PC-3 (cell line): ENCODE results near the gene ZSWIM8. TPM values are rescaled to one million over a fixed set of nuclear protein-coding genes. Genes with fewer than 3 reads are reported as not detected.

Experiments used
- ATAC-seq: fragments of 200-7000 bp; cut with Tn5 transposase; 2 replicates; pipeline ENCODE4 v1.9.1; 2020; ENCODE audit warnings: mild to moderate bottlenecking, moderate library complexity
- BruUV-seq: library from RNA; stranded (reverse); fragments of 400-500 nt; replicated peaks from 2 replicates; lab custom pipeline; 2021; lab: Mats Ljungman, UMichigan
- CTCF ChIA-PET: fragments of 300-600 bp; sonication (Branson Sonifier 250); formaldehyde crosslinking; loops from one replicate; lab custom pipeline; 2022; ENCODE audit warnings: antibody characterized with exemption; lab: Charles Lee
- POLR2A ChIA-PET: fragments of 300-600 bp; sonication (Branson Sonifier 250); formaldehyde crosslinking; loops from one replicate; lab custom pipeline; 2022; ENCODE audit warnings: antibody characterized with exemption; ENCODE audit not compliant: unreplicated experiment; lab: Charles Lee
- DNase-seq: peaks from one replicate; pipeline ENCODE4 v3.0.0-alpha.2; 2015
- H2AFZ ChIP-seq: fragments of 300-600 bp; sonication (generic); 2 replicates; pipeline ENCODE4 v1.6.0; 2016; ENCODE audit warnings: antibody characterized with exemption, low read length
- H3F3A ChIP-seq: fragments of 300-600 bp; sonication (generic); one replicate; pipeline ENCODE4 v1.6.0; 2017; ENCODE audit warnings: antibody characterized with exemption, low read length, control low read depth, mild to moderate bottlenecking; ENCODE audit not compliant: unreplicated experiment
- H3K27ac ChIP-seq: fragments of 300-600 bp; sonication (generic); 2 replicates; pipeline ENCODE4 v1.5.1; 2016; ENCODE audit warnings: mild to moderate bottlenecking, low read length
- H3K27me3 ChIP-seq: fragments of 300-600 bp; sonication (generic); 2 replicates; pipeline ENCODE4 v1.6.1; 2016; ENCODE audit warnings: low read length, mixed read lengths
- H3K36me3 ChIP-seq: fragments of 300-600 bp; sonication (generic); 2 replicates; pipeline ENCODE4 v1.6.1; 2016; ENCODE audit warnings: low read depth, mixed run types, low read length, mixed read lengths
- H3K4me1 ChIP-seq: fragments of 300-600 bp; sonication (generic); 2 replicates; pipeline ENCODE4 v1.5.1; 2016; ENCODE audit warnings: low read length; ENCODE audit not compliant: insufficient read depth
- H3K4me2 ChIP-seq: fragments of 300-600 bp; sonication (generic); 2 replicates; pipeline ENCODE4 v1.6.0; 2016; ENCODE audit warnings: low read length
- H3K4me3 ChIP-seq: fragments of 300-600 bp; sonication (generic); 2 replicates; pipeline ENCODE4 v1.5.1; 2016; ENCODE audit warnings: mild to moderate bottlenecking, low read length, mixed read lengths
- H3K79me2 ChIP-seq: fragments of 300-600 bp; sonication (generic); 2 replicates; pipeline ENCODE4 v1.6.1; 2017; ENCODE audit warnings: low read length, mixed read lengths
- H3K9ac ChIP-seq: fragments of 300-600 bp; sonication (generic); 2 replicates; pipeline ENCODE4 v1.6.0; 2016; ENCODE audit warnings: mild to moderate bottlenecking, low read length
- H3K9me2 ChIP-seq: fragments of 300-600 bp; sonication (generic); replicated peaks from 2 replicates; pipeline ENCODE4 v1.6.1; 2016; ENCODE audit warnings: mixed run types, low read length, mixed read lengths
- H3K9me3 ChIP-seq: fragments of 300-600 bp; sonication (generic); 2 replicates; pipeline ENCODE4 v1.6.1; 2016; ENCODE audit warnings: low read length, mixed read lengths
- H4K20me1 ChIP-seq: fragments of 300-600 bp; sonication (generic); 2 replicates; pipeline ENCODE4 v1.6.1; 2016; ENCODE audit warnings: low read length, mixed read lengths
- EZH2 ChIP-seq: fragments of 300-600 bp; sonication (generic); IDR thresholded peaks from one replicate; pipeline ENCODE4 v1.6.1; 2017; ENCODE audit warnings: antibody characterized with exemption, mild to moderate bottlenecking, low read length; ENCODE audit not compliant: unreplicated experiment
- EZH2phosphoT487 ChIP-seq: fragments of 300-600 bp; sonication (generic); IDR thresholded peaks from 2 replicates; pipeline ENCODE4 v1.6.1; 2018; ENCODE audit warnings: mild to moderate bottlenecking, antibody characterized with exemption, low read length, borderline replicate concordance
- intact Hi-C: fragments of 100-400 bp; cut with micrococcal nuclease; formaldehyde crosslinking; loops from 2 replicates; pipeline ENCODE4 v1.9.0; 2023
- total RNA-seq: library from RNA; depleted of rRNA; stranded (reverse); fragments of >200 nt; gene quantifications from 2 replicates; pipeline ENCODE4 v1.2.3, GENCODE V29; 2014
- TF ChIP-seq, protein P1 (sequence below): fragments of 300-600 bp; sonication (generic); conservative IDR thresholded peaks from 2 replicates; pipeline ENCODE4 v1.5.1; 2017; ENCODE audit warnings: antibody characterized with exemption, low read depth, mild to moderate bottlenecking, low read length

ZSWIM8 gene
- total RNA-seq, 1 experiment from 2014 or later, result 152 TPM

DNA sequence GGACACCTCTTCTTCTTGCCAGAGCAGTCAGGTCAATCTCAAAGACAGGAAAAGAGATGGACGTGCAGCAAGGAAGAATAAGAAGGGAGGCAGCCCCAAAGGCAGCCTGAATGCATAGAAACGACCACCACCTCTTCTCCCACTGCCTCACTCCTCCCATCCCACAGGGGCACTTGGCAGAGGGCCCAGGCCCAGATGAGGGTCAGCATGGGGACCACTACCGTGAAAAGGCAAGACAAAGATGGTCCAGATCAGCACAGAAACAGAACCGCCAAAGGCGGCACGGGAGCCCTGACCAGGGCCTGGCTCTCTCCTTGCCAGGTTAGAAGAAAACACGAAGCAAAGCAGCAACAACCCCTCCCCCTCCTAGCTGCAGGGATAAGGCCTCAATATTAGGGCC is 27.9 kb downstream of the ZSWIM8 start:
- H3K9ac ChIP-seq, result no peak overlapping the region
- H3K36me3 ChIP-seq, result peaks cover 45% of the 10 kb centered on the region
- H3K9me3 ChIP-seq, result no peaks in the 10 kb centered on the region
- ChIA-PET CTCF (no interaction called here), POLR2A (no interaction called here)
- no peak for TF ChIP-seq EZH2phosphoT487
- TF ChIP-seq EZH2, result no peak
- TF ChIP-seq, protein P1, sequence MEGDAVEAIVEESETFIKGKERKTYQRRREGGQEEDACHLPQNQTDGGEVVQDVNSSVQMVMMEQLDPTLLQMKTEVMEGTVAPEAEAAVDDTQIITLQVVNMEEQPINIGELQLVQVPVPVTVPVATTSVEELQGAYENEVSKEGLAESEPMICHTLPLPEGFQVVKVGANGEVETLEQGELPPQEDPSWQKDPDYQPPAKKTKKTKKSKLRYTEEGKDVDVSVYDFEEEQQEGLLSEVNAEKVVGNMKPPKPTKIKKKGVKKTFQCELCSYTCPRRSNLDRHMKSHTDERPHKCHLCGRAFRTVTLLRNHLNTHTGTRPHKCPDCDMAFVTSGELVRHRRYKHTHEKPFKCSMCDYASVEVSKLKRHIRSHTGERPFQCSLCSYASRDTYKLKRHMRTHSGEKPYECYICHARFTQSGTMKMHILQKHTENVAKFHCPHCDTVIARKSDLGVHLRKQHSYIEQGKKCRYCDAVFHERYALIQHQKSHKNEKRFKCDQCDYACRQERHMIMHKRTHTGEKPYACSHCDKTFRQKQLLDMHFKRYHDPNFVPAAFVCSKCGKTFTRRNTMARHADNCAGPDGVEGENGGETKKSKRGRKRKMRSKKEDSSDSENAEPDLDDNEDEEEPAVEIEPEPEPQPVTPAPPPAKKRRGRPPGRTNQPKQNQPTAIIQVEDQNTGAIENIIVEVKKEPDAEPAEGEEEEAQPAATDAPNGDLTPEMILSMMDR, result no peak
- no peak for DNase-seq
- peaks cover 4% of the 10 kb centered on the region for H3K4me1 ChIP-seq
- ATAC-seq, result no peak
- intact Hi-C loops, result no loop called here
- H2AFZ ChIP-seq, result no peak overlapping the region
- H3K4me3 ChIP-seq, result no peak overlapping the region
- H3K4me2 ChIP-seq, result no peak overlapping the region
- no peaks in the 10 kb centered on the region for H3K9me2 ChIP-seq
- no TSS peak for BruUV-seq
- no peaks in the 10 kb centered on the region for H3K27me3 ChIP-seq
- H3F3A ChIP-seq, result peaks cover 14% of the 10 kb centered on the region
- H3K79me2 ChIP-seq, result peaks cover 13% of the 10 kb centered on the region
- H4K20me1 ChIP-seq, result no peaks in the 10 kb centered on the region; the same call in 1 of the 2 replicates
- no peak overlapping the region for H3K27ac ChIP-seq

DNA sequence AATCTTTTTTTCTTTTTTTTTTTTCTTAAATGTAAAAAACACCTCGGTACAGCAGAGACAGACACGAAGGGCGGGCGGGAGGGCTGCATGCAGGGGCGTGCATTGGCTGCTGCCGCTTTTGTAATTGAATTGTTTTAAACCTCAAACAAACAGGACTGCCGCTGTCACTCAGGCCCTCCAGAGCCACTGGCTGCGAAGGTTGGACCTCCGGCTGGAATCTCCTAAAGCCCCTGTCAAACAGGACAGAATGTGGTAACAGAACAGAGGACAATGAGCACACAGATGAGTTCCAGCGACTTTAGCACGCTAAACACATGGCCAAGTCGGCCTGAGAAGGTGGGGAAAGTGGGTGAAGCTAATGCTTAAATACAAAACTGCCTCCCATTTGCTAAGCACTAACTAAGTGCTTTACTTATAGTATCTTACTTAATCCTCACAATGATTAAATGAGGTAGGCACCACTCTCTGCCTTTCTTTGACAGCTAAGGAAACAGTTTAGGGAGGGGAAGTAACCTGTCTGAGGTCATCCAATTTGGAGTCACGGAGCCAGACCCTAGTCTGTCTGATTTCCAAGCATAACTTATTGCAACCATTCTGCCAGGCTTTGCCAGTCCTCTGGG is 29.0 kb downstream of the ZSWIM8 start:
- ChIA-PET CTCF (interaction anchor here (1.0 kb wide), 1 partner anchor 11 kb away, joined by 5 read pairs; no protein-coding TSS in a partner anchor), POLR2A (no interaction called here)
- Histone ChIP-seq H2AFZ (no peak overlapping the region), H4K20me1 (peaks cover 3% of the 10 kb centered on the region; the same call in 1 of the 2 replicates), H3K27ac (no peak overlapping the region), H3K9me3 (no peaks in the 10 kb centered on the region), H3K4me2 (no peak overlapping the region), H3F3A (peaks cover 14% of the 10 kb centered on the region), H3K79me2 (peaks cover 13% of the 10 kb centered on the region), H3K36me3 (peaks cover 45% of the 10 kb centered on the region), H3K9ac (no peak overlapping the region), H3K9me2 (no peaks in the 10 kb centered on the region), H3K27me3 (no peaks in the 10 kb centered on the region), H3K4me1 (peaks cover 9% of the 10 kb centered on the region), H3K4me3 (no peak overlapping the region)
- TF ChIP-seq EZH2phosphoT487 (no peak), EZH2 (no peak)
- TF ChIP-seq, protein P1, result no peak
- BruUV-seq, result no TSS peak
- intact Hi-C loops, result no loop called here
- ATAC-seq (no peak), DNase-seq (no peak)
